ENCODE results near the gene CDCA8.

DNA sequence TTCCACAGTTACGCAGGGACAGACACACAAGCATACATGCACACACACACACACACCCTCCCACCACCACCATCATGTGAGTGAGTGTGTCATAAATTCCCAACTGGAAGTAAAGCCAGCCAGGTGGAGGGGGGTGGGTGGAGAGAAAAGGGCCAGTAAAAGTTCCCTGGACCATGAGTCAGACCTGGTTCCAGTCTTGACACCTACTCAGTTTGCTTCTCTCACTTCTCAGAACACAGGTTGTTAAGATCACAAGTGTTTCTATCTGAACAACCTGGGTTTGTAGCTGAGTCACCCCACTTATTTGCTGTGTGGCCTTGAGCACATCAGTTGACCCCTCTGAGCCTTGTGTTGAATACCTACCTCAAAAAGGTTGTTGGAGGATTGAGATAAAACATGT, 63.0 kb downstream of the CDCA8 start:
- no peak for TF ChIP-seq POLR2A (IDR thresholded peaks at IDR 0.05)
- TF ChIP-seq, protein P1, sequence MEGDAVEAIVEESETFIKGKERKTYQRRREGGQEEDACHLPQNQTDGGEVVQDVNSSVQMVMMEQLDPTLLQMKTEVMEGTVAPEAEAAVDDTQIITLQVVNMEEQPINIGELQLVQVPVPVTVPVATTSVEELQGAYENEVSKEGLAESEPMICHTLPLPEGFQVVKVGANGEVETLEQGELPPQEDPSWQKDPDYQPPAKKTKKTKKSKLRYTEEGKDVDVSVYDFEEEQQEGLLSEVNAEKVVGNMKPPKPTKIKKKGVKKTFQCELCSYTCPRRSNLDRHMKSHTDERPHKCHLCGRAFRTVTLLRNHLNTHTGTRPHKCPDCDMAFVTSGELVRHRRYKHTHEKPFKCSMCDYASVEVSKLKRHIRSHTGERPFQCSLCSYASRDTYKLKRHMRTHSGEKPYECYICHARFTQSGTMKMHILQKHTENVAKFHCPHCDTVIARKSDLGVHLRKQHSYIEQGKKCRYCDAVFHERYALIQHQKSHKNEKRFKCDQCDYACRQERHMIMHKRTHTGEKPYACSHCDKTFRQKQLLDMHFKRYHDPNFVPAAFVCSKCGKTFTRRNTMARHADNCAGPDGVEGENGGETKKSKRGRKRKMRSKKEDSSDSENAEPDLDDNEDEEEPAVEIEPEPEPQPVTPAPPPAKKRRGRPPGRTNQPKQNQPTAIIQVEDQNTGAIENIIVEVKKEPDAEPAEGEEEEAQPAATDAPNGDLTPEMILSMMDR (IDR thresholded peaks at IDR 0.05): no peak

Measured in Peyer's patch (tissue), 4 donors.